ENCODE data around the gene POLG.

The POLG gene

GRCh38 chr15:89299896-89300295 is 34.7 kb downstream of the POLG start:
- Histone ChIP-seq H3K23ac (ENCODE audit: low read length) (no peak overlapping the region), H2AK5ac (ENCODE audit: low read length) (no peak overlapping the region), H3K27ac (ENCODE audit: low read depth, low read length) (no peak overlapping the region), H2BK12ac (ENCODE audit: low read length) (no peak overlapping the region), H3K4me2 (ENCODE audit: low read length) (no peak overlapping the region), H3K4me3 (ENCODE audit: low read depth, low read length) (no peak overlapping the region), H3K79me2 (ENCODE audit: control insufficient read depth, insufficient read depth, low read length, poor library complexity) (no peaks in the 10 kb centered on the region), H3K4ac (ENCODE audit: low read depth, low read length) (no peak overlapping the region), H3K14ac (ENCODE audit: low read length) (no peak overlapping the region), H3K36me3 (ENCODE audit: control insufficient read depth in 1 of 2, insufficient read depth in 2 of 2, low read length in 2 of 2) (peaks cover 16 to 18% of the 10 kb centered on the region in 2 experiments), H4K12ac (ENCODE audit: low read depth, low read length) (no peak overlapping the region), H4K91ac (ENCODE audit: low read depth, low read length) (no peak overlapping the region), H3K4me1 (ENCODE audit: control insufficient read depth in 1 of 2, insufficient read depth in 2 of 2, low read length in 2 of 2) (no peaks in the 10 kb centered on the region), H3K79me1 (ENCODE audit: low read length) (no peaks in the 10 kb centered on the region), H3K18ac (ENCODE audit: low read length) (no peak overlapping the region), H2BK5ac (ENCODE audit: low read depth, low read length, poor library complexity) (no peak overlapping the region), H2BK120ac (ENCODE audit: insufficient read depth, low read length, poor library complexity) (no peak overlapping the region), H3K9me3 (ENCODE audit: insufficient read depth, low read depth, low read length) (no peaks in the 10 kb centered on the region), H2AFZ (ENCODE audit: insufficient read depth, low read length, poor library complexity) (no peak overlapping the region), H3K9ac (ENCODE audit: low read length) (no peak overlapping the region), H4K8ac (ENCODE audit: low read depth, low read length) (no peak overlapping the region), H3K27me3 (ENCODE audit: insufficient read depth, low read length) (no peaks in the 10 kb centered on the region)
- peak in 1 of 2 donors; percentile 26 for DNase-seq

GRCh38 chr15:89293012-89293411 is 41.6 kb downstream of the POLG start:
- H2BK12ac ChIP-seq (ENCODE audit: low read length) = no peak overlapping the region
- no peak overlapping the region for H3K23ac ChIP-seq (ENCODE audit: low read length)
- no peak overlapping the region for H3K9ac ChIP-seq (ENCODE audit: low read length)
- no peak overlapping the region for H4K12ac ChIP-seq (ENCODE audit: low read depth, low read length)
- H2AFZ ChIP-seq (ENCODE audit: insufficient read depth, low read length, poor library complexity) = no peak overlapping the region
- no peak overlapping the region for H4K91ac ChIP-seq (ENCODE audit: low read depth, low read length)
- H2BK120ac ChIP-seq (ENCODE audit: insufficient read depth, low read length, poor library complexity) = no peak overlapping the region
- no peak overlapping the region for H3K4me3 ChIP-seq (ENCODE audit: low read depth, low read length)
- no peak overlapping the region for H3K18ac ChIP-seq (ENCODE audit: low read length)
- H3K79me2 ChIP-seq (ENCODE audit: control insufficient read depth, insufficient read depth, low read length, poor library complexity) = no peaks in the 10 kb centered on the region
- H3K36me3 ChIP-seq (ENCODE audit: control insufficient read depth in 1 of 2, insufficient read depth in 2 of 2, low read length in 2 of 2) = peaks cover 20% of the 10 kb centered on the region in 2 experiments
- no peak overlapping the region for H3K4me2 ChIP-seq (ENCODE audit: low read length)
- no peaks in the 10 kb centered on the region for H3K27me3 ChIP-seq (ENCODE audit: insufficient read depth, low read length)
- H2BK5ac ChIP-seq (ENCODE audit: low read depth, low read length, poor library complexity) = no peak overlapping the region
- no peak overlapping the region for H3K4ac ChIP-seq (ENCODE audit: low read depth, low read length)
- no peak overlapping the region for H4K8ac ChIP-seq (ENCODE audit: low read depth, low read length)
- H3K14ac ChIP-seq (ENCODE audit: low read length) = no peak overlapping the region
- no peaks in the 10 kb centered on the region for H3K9me3 ChIP-seq (ENCODE audit: insufficient read depth, low read depth, low read length)
- no peaks in the 10 kb centered on the region for H3K79me1 ChIP-seq (ENCODE audit: low read length)
- no peak for DNase-seq
- H3K4me1 ChIP-seq (ENCODE audit: control insufficient read depth in 1 of 2, insufficient read depth in 2 of 2, low read length in 2 of 2) = no peaks in the 10 kb centered on the region
- no peak overlapping the region for H3K27ac ChIP-seq (ENCODE audit: low read depth, low read length)
- WGBS (ENCODE audit: extremely low coverage, insufficient coverage, insufficient read length) = no CpG with 5 or more reads among the region's 2 CpGs
- H2AK5ac ChIP-seq (ENCODE audit: low read length) = no peak overlapping the region

- Histone ChIP-seq H3K23ac (ENCODE audit: low read length) (no peak overlapping the region), H2BK5ac (ENCODE audit: low read depth, low read length, poor library complexity) (no peak overlapping the region), H3K79me1 (ENCODE audit: low read length) (no peaks in the 10 kb centered on the region), H3K27ac (ENCODE audit: low read depth, low read length) (no peak overlapping the region), H2AFZ (ENCODE audit: insufficient read depth, low read length, poor library complexity) (no peak overlapping the region), H3K9ac (ENCODE audit: low read length) (no peak overlapping the region), H3K4me1 (ENCODE audit: control insufficient read depth in 1 of 2, insufficient read depth in 2 of 2, low read length in 2 of 2) (no peaks in the 10 kb centered on the region), H2AK5ac (ENCODE audit: low read length) (no peak overlapping the region), H3K36me3 (ENCODE audit: control insufficient read depth in 1 of 2, insufficient read depth in 2 of 2, low read length in 2 of 2) (peaks cover 18 to 20% of the 10 kb centered on the region in 2 experiments), H3K14ac (ENCODE audit: low read length) (no peak overlapping the region), H4K91ac (ENCODE audit: low read depth, low read length) (no peak overlapping the region), H3K4me3 (ENCODE audit: low read depth, low read length) (no peak overlapping the region), H4K8ac (ENCODE audit: low read depth, low read length) (no peak overlapping the region), H3K9me3 (ENCODE audit: insufficient read depth, low read depth, low read length) (no peaks in the 10 kb centered on the region), H3K4me2 (ENCODE audit: low read length) (no peak overlapping the region), H3K18ac (ENCODE audit: low read length) (no peak overlapping the region), H3K79me2 (ENCODE audit: control insufficient read depth, insufficient read depth, low read length, poor library complexity) (no peaks in the 10 kb centered on the region), H2BK12ac (ENCODE audit: low read length) (no peak overlapping the region), H3K27me3 (ENCODE audit: insufficient read depth, low read length) (no peaks in the 10 kb centered on the region), H2BK120ac (ENCODE audit: insufficient read depth, low read length, poor library complexity) (no peak overlapping the region), H3K4ac (ENCODE audit: low read depth, low read length) (no peak overlapping the region), H4K12ac (ENCODE audit: low read depth, low read length) (no peak overlapping the region)
- no peak for DNase-seq
- no CpG with 5 or more reads among the region's 2 CpGs for WGBS (ENCODE audit: extremely low coverage, insufficient coverage, insufficient read length)
These were observed 42.6 kb downstream of the POLG start for GRCh38 chr15:89291934-89292438.

- Histone ChIP-seq H3K9me3 (ENCODE audit: insufficient read depth, low read depth, low read length) (peaks cover 4% of the 10 kb centered on the region), H3K36me3 (ENCODE audit: control insufficient read depth in 1 of 2, insufficient read depth in 2 of 2, low read length in 2 of 2) (peaks cover 13 to 18% of the 10 kb centered on the region in 2 experiments), H3K79me2 (ENCODE audit: control insufficient read depth, insufficient read depth, low read length, poor library complexity) (no peaks in the 10 kb centered on the region), H2BK120ac (ENCODE audit: insufficient read depth, low read length, poor library complexity) (no peak overlapping the region), H3K27ac (ENCODE audit: low read depth, low read length) (no peak overlapping the region), H3K4me2 (ENCODE audit: low read length) (no peak overlapping the region), H3K79me1 (ENCODE audit: low read length) (no peaks in the 10 kb centered on the region), H4K12ac (ENCODE audit: low read depth, low read length) (no peak overlapping the region), H2AK5ac (ENCODE audit: low read length) (no peak overlapping the region), H3K27me3 (ENCODE audit: insufficient read depth, low read length) (no peaks in the 10 kb centered on the region), H3K14ac (ENCODE audit: low read length) (no peak overlapping the region), H3K23ac (ENCODE audit: low read length) (no peak overlapping the region), H3K9ac (ENCODE audit: low read length) (no peak overlapping the region), H2BK5ac (ENCODE audit: low read depth, low read length, poor library complexity) (no peak overlapping the region), H4K8ac (ENCODE audit: low read depth, low read length) (no peak overlapping the region), H3K18ac (ENCODE audit: low read length) (no peak overlapping the region), H3K4me3 (ENCODE audit: low read depth, low read length) (no peak overlapping the region), H3K4ac (ENCODE audit: low read depth, low read length) (no peak overlapping the region), H4K91ac (ENCODE audit: low read depth, low read length) (no peak overlapping the region), H3K4me1 (ENCODE audit: control insufficient read depth in 1 of 2, insufficient read depth in 2 of 2, low read length in 2 of 2) (no peaks in the 10 kb centered on the region), H2BK12ac (ENCODE audit: low read length) (no peak overlapping the region), H2AFZ (ENCODE audit: insufficient read depth, low read length, poor library complexity) (no peak overlapping the region)
- no CpG with 5 or more reads among the region's 4 CpGs for WGBS (ENCODE audit: extremely low coverage, insufficient coverage, insufficient read length)
- no peak for DNase-seq
These were observed 51.4 kb downstream of the POLG start for GRCh38 chr15:89283201-89283600.

All from trophoblast cell (in vitro differentiated cells and primary cell).